ENCODE results near the gene COL24A1.

COL24A1 gene

DNA sequence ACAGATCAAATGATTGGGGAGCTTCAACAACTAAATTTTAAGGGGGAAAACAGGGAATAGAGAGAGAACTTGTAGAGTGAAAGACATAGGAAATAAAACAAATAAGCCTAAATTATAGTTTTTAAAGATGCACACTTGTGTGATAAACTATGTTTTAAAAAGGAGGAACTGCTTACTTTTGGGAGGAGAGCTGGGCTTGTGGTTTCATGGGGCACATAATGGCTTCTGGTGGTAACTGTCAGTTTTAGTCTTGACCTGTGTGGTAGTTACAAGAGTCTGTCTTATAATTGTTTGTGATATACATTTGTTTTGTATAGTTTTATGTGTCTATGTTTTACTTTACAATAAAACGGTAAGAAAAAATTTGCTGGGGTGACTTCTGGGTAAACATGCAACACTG lies 165.3 kb downstream of the COL24A1 start:
- no peak for DNase-seq (ENCODE audit: low spot score)
- ChIA-PET CTCF (no interaction called here), POLR2A (ENCODE audit: low non-redundant PET) (no interaction called here)
- H3K27ac ChIP-seq, result no peak overlapping the region
- TF ChIP-seq, protein P1, sequence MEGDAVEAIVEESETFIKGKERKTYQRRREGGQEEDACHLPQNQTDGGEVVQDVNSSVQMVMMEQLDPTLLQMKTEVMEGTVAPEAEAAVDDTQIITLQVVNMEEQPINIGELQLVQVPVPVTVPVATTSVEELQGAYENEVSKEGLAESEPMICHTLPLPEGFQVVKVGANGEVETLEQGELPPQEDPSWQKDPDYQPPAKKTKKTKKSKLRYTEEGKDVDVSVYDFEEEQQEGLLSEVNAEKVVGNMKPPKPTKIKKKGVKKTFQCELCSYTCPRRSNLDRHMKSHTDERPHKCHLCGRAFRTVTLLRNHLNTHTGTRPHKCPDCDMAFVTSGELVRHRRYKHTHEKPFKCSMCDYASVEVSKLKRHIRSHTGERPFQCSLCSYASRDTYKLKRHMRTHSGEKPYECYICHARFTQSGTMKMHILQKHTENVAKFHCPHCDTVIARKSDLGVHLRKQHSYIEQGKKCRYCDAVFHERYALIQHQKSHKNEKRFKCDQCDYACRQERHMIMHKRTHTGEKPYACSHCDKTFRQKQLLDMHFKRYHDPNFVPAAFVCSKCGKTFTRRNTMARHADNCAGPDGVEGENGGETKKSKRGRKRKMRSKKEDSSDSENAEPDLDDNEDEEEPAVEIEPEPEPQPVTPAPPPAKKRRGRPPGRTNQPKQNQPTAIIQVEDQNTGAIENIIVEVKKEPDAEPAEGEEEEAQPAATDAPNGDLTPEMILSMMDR (conservative IDR thresholded peaks at IDR 0.05; ENCODE audit: low read depth), result no peak

DNA sequence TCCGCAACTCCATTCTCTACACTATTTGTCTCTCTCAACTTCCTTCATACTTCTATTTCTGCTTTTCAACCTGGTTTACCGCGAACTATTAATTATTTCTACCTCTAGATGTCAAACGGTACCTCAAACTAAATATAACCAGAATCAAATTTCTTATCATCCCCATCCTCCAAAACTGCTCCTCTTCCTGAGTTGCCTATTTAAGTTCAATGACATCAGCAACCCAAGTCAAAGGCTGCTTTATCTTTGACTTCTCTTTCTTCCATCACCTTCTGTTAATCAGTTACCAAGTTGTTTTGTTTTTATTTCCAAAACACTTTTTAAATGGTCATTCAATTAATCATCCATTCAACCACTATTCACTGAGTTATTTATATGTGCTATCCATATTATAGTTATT lies 171.9 kb downstream of the COL24A1 start:
- ChIA-PET CTCF (no interaction called here), POLR2A (ENCODE audit: low non-redundant PET) (no interaction called here)
- TF ChIP-seq, protein P1 (conservative IDR thresholded peaks at IDR 0.05; ENCODE audit: low read depth), result no peak
- DNase-seq (ENCODE audit: low spot score), result no peak
- no peak overlapping the region for H3K27ac ChIP-seq

DNA sequence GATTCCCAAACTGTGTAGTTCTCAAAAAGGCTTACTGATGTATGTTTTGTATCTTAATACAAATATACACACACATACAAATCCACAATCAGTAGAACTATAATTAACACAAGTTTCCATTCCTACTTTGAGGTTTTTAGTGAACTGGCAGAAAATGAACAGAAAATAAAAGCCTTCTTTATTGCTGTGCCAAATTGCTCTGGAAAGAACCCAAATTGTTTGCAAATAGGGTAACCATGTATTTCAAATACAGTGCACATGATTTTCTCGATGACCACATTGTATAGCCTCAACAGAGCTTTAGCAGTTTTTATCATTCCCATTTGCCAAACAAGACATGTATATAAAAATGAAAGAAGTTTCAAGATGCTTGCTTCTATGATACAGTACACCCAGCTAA lies 173.3 kb downstream of the COL24A1 start:
- no peak for DNase-seq (ENCODE audit: low spot score)
- TF ChIP-seq, protein P1 (conservative IDR thresholded peaks at IDR 0.05; ENCODE audit: low read depth), result no peak
- H3K27ac ChIP-seq, result no peak overlapping the region
- ChIA-PET POLR2A (ENCODE audit: low non-redundant PET) (no interaction called here), CTCF (no interaction called here)

DNA sequence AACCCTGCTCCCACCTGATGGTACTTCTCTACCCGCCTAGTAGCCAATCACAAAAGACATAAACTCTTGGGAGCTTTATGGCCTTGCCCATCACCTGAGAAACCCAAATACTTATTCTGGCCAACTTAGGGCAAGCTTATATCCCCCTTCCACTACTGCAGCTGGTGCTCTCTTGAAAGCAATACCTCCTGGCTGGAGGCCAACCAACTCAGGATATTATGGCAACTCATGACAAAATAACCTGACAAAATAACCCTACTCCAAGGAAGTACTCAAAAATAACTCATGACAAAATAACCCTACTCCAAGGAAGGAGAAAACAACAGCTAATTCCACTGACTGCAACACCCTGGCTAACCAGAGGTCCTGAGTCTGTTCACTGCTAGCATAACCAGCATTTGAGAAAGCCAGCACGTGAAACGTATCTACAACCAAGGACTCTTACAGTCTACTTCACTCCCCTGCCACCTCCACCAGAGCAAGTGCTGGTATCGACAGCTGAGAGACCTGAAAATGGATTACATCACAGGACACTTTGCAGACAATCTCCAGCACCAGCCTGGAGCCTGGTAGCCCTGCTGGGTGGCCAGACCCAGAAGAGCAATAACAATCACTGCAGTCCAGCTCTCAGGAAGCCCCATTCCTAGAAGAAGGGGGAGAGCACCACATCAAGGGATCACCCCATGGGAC lies 179.9 kb downstream of the COL24A1 start:
- POLR2A ChIA-PET (ENCODE audit: low non-redundant PET), result no interaction called here
- TF ChIP-seq, protein P1 (conservative IDR thresholded peaks at IDR 0.05; ENCODE audit: low read depth), result no peak
- DNase-seq (ENCODE audit: low spot score), result no peak
- CTCF ChIA-PET, result interaction anchor here (0.6 kb wide), 1 partner anchor 77 kb away, joined by 3 read pairs; no protein-coding TSS in a partner anchor
- no peak overlapping the region for H3K27ac ChIP-seq

DNA sequence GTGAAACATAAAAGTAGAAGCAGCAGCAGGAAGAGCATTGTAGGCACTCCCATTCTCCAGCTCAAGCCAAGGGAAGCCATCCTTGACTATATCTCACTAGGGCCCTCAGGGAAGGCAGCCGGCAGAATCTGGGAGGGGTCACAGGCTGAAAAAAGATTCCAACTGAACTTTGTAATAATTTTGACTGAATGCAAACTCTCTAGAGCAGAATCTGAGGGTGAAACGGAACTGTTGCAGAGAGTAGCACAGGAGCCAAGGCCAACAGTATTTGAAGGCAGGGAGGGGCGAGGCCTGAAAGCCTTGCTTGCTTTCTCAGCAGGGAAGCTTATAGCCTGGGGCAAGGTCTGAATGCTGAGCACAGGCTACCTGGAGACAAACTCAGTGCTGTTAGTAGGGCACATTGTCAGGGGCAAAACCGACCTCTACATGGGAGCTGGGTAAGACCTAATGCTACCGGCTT lies 180.6 kb downstream of the COL24A1 start:
- POLR2A ChIA-PET (ENCODE audit: low non-redundant PET), result no interaction called here
- TF ChIP-seq, protein P1 (conservative IDR thresholded peaks at IDR 0.05; ENCODE audit: low read depth), result no peak
- H3K27ac ChIP-seq, result no peak overlapping the region
- CTCF ChIA-PET, result interaction anchor here (0.7 kb wide), 1 partner anchor 772 kb away, joined by 3 read pairs; no protein-coding TSS in a partner anchor
- no peak for DNase-seq (ENCODE audit: low spot score)

DNA sequence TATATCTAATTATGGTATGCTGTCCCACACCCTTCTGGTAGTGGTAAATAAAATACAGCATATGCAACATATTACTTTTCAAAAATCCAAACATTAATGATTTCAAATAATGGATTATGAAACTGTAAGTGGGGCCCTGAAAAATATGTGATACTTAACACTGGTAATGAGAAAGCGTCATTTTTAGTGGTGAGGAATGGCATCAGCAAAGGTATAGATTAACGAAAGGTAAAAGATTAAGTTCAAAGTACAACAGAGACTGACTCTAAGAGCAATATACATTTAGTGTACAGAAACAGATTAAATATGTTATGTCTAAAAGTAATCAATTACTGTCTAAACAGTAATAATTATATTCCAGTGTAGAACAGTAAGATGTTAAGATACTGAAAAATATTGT lies 194.1 kb downstream of the COL24A1 start:
- H3K27ac ChIP-seq, result no peak overlapping the region
- TF ChIP-seq, protein P1 (conservative IDR thresholded peaks at IDR 0.05; ENCODE audit: low read depth), result no peak
- ChIA-PET POLR2A (ENCODE audit: low non-redundant PET) (no interaction called here), CTCF (no interaction called here)
- DNase-seq (ENCODE audit: low spot score), result no peak
